ENCODE data around the gene NCK2. TPM values are rescaled to one million over a fixed set of nuclear protein-coding genes. Genes with fewer than 3 reads are reported as not detected.
A peak's percentile ranks its signal among the peaks of the same experiment; 100 is the strongest.

Gene NCK2
- total RNA-seq, 1 experiment from 2014 or later, result 49.2 TPM

- H3K4me1 ChIP-seq (ENCODE audit: insufficient read depth, low read length), result no peaks in the 10 kb centered on the region
- H3K27me3 ChIP-seq (ENCODE audit: insufficient read depth, low read length), result no peaks in the 10 kb centered on the region
- no peak overlapping the region for H4K91ac ChIP-seq (ENCODE audit: insufficient read length, low read depth, low read length)
- no peak overlapping the region for H2BK120ac ChIP-seq (ENCODE audit: low read depth, low read length, poor library complexity, severe bottlenecking)
- no peak overlapping the region for H4K5ac ChIP-seq (ENCODE audit: insufficient read length, low read depth, low read length)
- no peak overlapping the region for H2AK5ac ChIP-seq (ENCODE audit: insufficient read length, low read length)
- H3K79me2 ChIP-seq (ENCODE audit: insufficient read depth, low read length), result peaks cover 7% of the 10 kb centered on the region; the same call in 1 of the 2 replicates
- Mint-ChIP-seq H3K36me3 (ENCODE audit: insufficient read depth in 1 of 3, low read depth in 3 of 3) (peaks cover 0 to 7% (median 0%) of the 10 kb centered on the region in 3 experiments; a peak in 5 of 7 replicates), H3K4me1 (peaks cover 69% of the 10 kb centered on the region in 2 experiments), H3K4me3 (no peak overlapping the region), H3K9me3 (no peaks in the 10 kb centered on the region), H3K27ac (peak overlapping the region in 1 of 3 experiments; percentile 7; a peak in 3 of 7 replicates), H3K27me3 (ENCODE audit: low read depth) (no peaks in the 10 kb centered on the region)
- peaks cover 2% of the 10 kb centered on the region for H3K23me2 ChIP-seq (ENCODE audit: insufficient read length, low read depth, low read length, poor library complexity, severe bottlenecking)
- H2BK15ac ChIP-seq (ENCODE audit: low read depth, low read length), result no peak overlapping the region
- no peak overlapping the region for H3K4me2 ChIP-seq (ENCODE audit: insufficient read depth, insufficient read length, low read length)
- no peak overlapping the region for H4K8ac ChIP-seq (replicated peaks; ENCODE audit: insufficient read length, low read depth, low read length)
- H2AFZ ChIP-seq (ENCODE audit: low read length), result no peak overlapping the region
- TF ChIP-seq CTCF (conservative IDR thresholded peaks at IDR 0.05), result no peak
- no peaks in the 10 kb centered on the region for H4K20me1 ChIP-seq (ENCODE audit: control insufficient read depth, insufficient read depth, insufficient read length)
- H3K27ac ChIP-seq (ENCODE audit: insufficient read length, low read depth, low read length), result no peak overlapping the region
- no peaks in the 10 kb centered on the region for H3K9me3 ChIP-seq (ENCODE audit: control insufficient read depth, low read depth, low read length)
- peaks cover 15% of the 10 kb centered on the region for H3K79me1 ChIP-seq (ENCODE audit: insufficient read depth, low read depth, low read length, poor library complexity, severe bottlenecking)
- no peak overlapping the region for H3T11ph ChIP-seq (ENCODE audit: low read length)
- no peak overlapping the region for H3K18ac ChIP-seq (ENCODE audit: insufficient read length, low read depth, low read length)
- no peak overlapping the region for H3K4ac ChIP-seq (ENCODE audit: low read depth, low read length)
- H2BK20ac ChIP-seq (ENCODE audit: low read depth, low read length, poor library complexity, severe bottlenecking), result no peak overlapping the region
- H3K14ac ChIP-seq (ENCODE audit: insufficient read depth, low read length), result no peak overlapping the region
- H3K23ac ChIP-seq (ENCODE audit: insufficient read length, low read depth, low read length), result no peak overlapping the region
- no peak overlapping the region for H3K9ac ChIP-seq (ENCODE audit: extremely low read depth, insufficient read length, low read length)
- no peak overlapping the region for H2BK5ac ChIP-seq (ENCODE audit: insufficient read length, low read length)
- H2BK12ac ChIP-seq (ENCODE audit: insufficient read length, low read depth, low read length), result no peak overlapping the region
- WGBS (ENCODE audit: extremely low coverage, insufficient read length, low lambda C conversion rate), result no CpG with 5 or more reads among the region's 5 CpGs
- DNase-seq, result no peak
- no peak overlapping the region for H3K56ac ChIP-seq (ENCODE audit: insufficient read length, low read depth, low read length)
Measured at GRCh38 chr2:105780606-105781005, 35.9 kb downstream of the NCK2 start.
